Measurements from ENCODE around the gene ABCA8.

ABCA8 gene

DNA sequence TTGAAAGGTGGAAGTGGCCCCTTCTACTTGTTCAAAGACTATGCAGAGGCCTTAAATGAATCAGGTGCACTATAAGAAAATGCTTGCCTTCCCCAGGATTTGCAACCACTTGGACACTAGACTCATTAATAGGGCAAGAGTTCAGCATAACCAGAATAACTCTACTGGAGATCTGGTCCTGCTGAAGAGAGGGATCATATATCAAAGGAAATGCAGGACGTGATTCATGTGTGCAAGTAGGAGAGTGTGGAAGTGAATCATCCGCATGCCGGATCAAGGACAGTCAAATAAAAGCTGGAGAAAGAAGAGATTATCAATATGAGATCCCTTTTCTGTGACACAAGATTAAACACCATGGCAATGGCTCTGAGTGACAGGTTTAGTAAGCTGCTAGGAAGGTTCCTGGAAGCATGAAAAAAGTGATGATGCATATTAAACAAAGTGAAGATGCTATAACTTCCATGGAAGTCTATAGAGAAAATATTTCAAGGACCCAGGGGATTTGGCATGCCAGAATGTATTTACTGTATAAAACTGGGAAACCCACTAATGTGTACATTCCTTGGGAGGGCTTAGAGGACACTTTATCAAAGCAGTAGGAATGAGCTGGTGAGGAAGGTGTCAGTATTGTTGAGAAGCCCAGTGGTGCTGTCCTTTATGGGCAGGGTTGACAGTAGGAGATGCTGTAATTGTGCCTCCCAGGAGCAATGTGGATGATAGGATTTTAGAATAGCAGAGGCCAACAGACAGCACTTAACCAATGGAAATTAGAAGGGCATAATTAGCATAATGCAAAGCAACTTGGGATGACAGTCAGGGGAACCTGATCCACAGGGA is 133.1 kb downstream of the ABCA8 start:
- no peak for DNase-seq

- DNase-seq: no peak
Measured at GRCh38 chr17:68820825-68821481, 134.2 kb downstream of the ABCA8 start.

DNA sequence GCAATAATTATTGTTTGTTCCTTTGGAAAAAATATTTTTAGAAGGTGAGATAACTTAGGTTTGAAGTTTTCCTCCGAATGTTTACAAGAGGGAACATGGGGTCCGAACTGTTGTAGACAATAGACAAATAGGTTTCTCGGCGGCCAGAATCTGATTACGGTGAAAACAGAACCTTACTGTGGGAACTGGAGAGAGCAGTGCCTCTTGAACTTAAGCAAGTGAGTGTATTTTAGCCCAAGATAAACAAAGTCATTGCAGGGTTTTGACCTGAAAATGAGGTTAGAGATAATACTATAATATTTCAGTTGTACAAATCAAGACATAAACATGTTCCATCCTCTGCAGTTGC is 134.7 kb downstream of the ABCA8 start:
- no peak for DNase-seq

DNA sequence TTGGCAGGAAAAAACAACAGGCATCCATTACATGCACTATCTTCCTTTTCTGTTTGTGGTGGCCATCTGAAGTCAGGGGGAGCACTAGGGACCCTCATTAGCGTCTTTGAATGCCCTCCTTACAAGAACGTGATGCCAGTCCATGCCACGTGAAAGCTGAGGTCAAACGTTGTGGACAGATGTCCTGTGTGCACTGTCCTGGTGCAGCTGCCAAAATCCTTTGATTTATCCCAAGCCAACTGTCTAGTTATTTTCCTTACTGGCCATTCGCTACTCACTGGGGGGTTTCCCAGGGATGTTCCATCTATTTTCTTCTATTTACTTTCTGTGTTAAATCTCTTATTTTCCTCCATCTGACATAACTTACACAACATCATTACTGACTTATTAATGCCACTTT is 135.7 kb downstream of the ABCA8 start:
- DNase-seq: no peak

All from GDM1 (cell line).